GM12878 (cell line): ENCODE results near the gene NAV2. TPM values are rescaled to one million over a fixed set of nuclear protein-coding genes. Genes with fewer than 3 reads are reported as not detected.

ENCODE experiments used
- ATAC-seq: fragments of 200-7000 bp; cut with Tn5 transposase; 3 replicates; pipeline ENCODE4 v1.9.1; 2020; ENCODE audit warnings: mild to moderate bottlenecking, moderate library complexity
- BruUV-seq: library from RNA; stranded (reverse); fragments of 400-500 nt; replicated peaks from 2 replicates; lab custom pipeline; 2021; lab: Mats Ljungman, UMichigan
- CTCF ChIA-PET: fragments of 300-600 bp; sonication (Branson Sonifier 250); formaldehyde crosslinking; extraction: SDS; loops from one replicate; lab custom pipeline; 2021; ENCODE audit warnings: inconsistent platforms; lab: Yijun Ruan, JAX
- POLR2A ChIA-PET: fragments of 350-600 bp; formaldehyde crosslinking; extraction: SDS; loops from one replicate; lab custom pipeline; 2021; ENCODE audit warnings: inconsistent platforms; lab: Charles Lee
- RAD21 ChIA-PET: fragments of 300-600 bp; sonication (Branson Sonifier 250); formaldehyde crosslinking; loops from one replicate; lab custom pipeline; 2023; ENCODE audit warnings: antibody characterized with exemption; ENCODE audit not compliant: unreplicated experiment; lab: Charles Lee
- SMC1A ChIA-PET: fragments of 300-600 bp; sonication (Branson Sonifier 250); formaldehyde crosslinking; loops from one replicate; lab custom pipeline; 2023; ENCODE audit not compliant: unreplicated experiment, uncharacterized antibody; lab: Charles Lee
- DNase-seq: peaks from one replicate; pipeline ENCODE4 v3.0.0-alpha.2; 2011; ENCODE audit warnings: low read depth, low spot score
- FAIRE-seq: peaks from 3 replicates; lab custom pipeline; 2011; peaks lifted over from hg19 to GRCh38; lab: Jason Lieb, UNC
- H2AFZ ChIP-seq: 2 replicates; pipeline ENCODE4 v1.6.0; 2011; ENCODE audit warnings: low read depth, low read length, control low read depth; ENCODE audit not compliant: control insufficient read depth
- H3K27ac ChIP-seq: 2 replicates; pipeline ENCODE4 v1.5.1; 2011; ENCODE audit warnings: control low read depth; ENCODE audit not compliant: control insufficient read depth, insufficient read depth
- H3K27me3 ChIP-seq, 2 experiments: replicated peaks in 1 of 2; 2 replicates each; pipeline versions ENCODE4 v1.6.0 to v1.6.1; 2011; ENCODE audit warnings: low read length in 1 of 2; ENCODE audit not compliant: control insufficient read depth in 2 of 2, insufficient read depth in 2 of 2
- H3K36me3 ChIP-seq, 2 experiments: 2 replicates each; pipeline ENCODE4 v1.5.1; 2011; ENCODE audit warnings: low read length in 1 of 2; ENCODE audit not compliant: control insufficient read depth in 2 of 2, insufficient read depth in 2 of 2
- H3K4me1 ChIP-seq: 2 replicates; pipeline ENCODE4 v1.6.1; 2011; ENCODE audit warnings: mild to moderate bottlenecking, low read length, moderate library complexity, mixed read lengths; ENCODE audit not compliant: control insufficient read depth, insufficient read depth
- H3K4me2 ChIP-seq: 2 replicates; pipeline ENCODE4 v1.6.0; 2011; ENCODE audit warnings: control low read depth; ENCODE audit not compliant: control insufficient read depth, insufficient read depth
- H3K4me3 ChIP-seq: fragments of 200-600 bp; sonication (generic); 2 replicates; pipeline ENCODE4 v1.5.1; 2016
- H3K79me2 ChIP-seq: 2 replicates; pipeline ENCODE4 v1.6.0; 2011; ENCODE audit warnings: low read length; ENCODE audit not compliant: control insufficient read depth, insufficient read depth
- H3K9ac ChIP-seq: 2 replicates; pipeline ENCODE4 v1.8.0; 2011; ENCODE audit warnings: low read length, control low read depth, mixed read lengths; ENCODE audit not compliant: control insufficient read depth, insufficient read depth
- H3K9me3 ChIP-seq: replicated peaks from 3 replicates; pipeline ENCODE4 v1.5.1; 2011; ENCODE audit warnings: mild to moderate bottlenecking, low read length; ENCODE audit not compliant: control insufficient read depth, insufficient read depth
- H4K20me1 ChIP-seq: 2 replicates; pipeline ENCODE4 v1.6.0; 2011; ENCODE audit not compliant: control insufficient read depth, insufficient read depth
- EZH2 ChIP-seq: IDR thresholded peaks from 2 replicates; pipeline ENCODE4 v1.6.1; 2012; ENCODE audit warnings: low read depth, mild to moderate bottlenecking, control low read depth, inconsistent platforms, low read length, borderline replicate concordance; ENCODE audit not compliant: control insufficient read depth
- HCFC1 ChIP-seq: fragments of 150-350 bp; IDR thresholded peaks from 2 replicates; pipeline ENCODE4 v1.6.1; 2014; ENCODE audit warnings: low read length
- IKZF2 ChIP-seq, 2 experiments: fragments of 450-650 bp; IDR thresholded peaks; 2 replicates each; pipeline ENCODE4 v1.6.1; 2017; ENCODE audit warnings: mild to moderate bottlenecking in 2 of 2, moderate library complexity in 2 of 2
- WGBS: methylation state at CpG from one replicate; pipeline ENCODE4 v1.1.6; 2016; ENCODE audit warnings: low lambda C conversion rate; ENCODE audit not compliant: insufficient replicate concordance, insufficient coverage; ENCODE audit errors: missing lambda C conversion rate; 5-methylcytosine and 5-hydroxymethylcytosine counted together
- in situ Hi-C: fragments of 300-500 bp; cut with MboI; formaldehyde crosslinking; loops from 9 replicates; pipeline ENCODE4 v1.14.3; 2018; ENCODE audit warnings: mixed read lengths
- intact Hi-C: fragments of 100-400 bp; cut with micrococcal nuclease; formaldehyde crosslinking; loops from one replicate; pipeline ENCODE4 v1.14.2; 2022; ENCODE audit not compliant: unreplicated experiment
- microRNA-seq: library from miRNA; unstranded; fragments of <30 nt; microRNA quantifications from one replicate; pipeline ENCODE4, GENCODE V29; 2018
- polyA plus RNA-seq, 11 experiments: library from polyadenylated mRNA; depleted of rRNA in 4 of 11; unstranded in 6 of 11; stranded (reverse) in 5 of 11; fragments of >200 nt; fragmentation: Nextera tagmentation in 4 of 11; fragmentation: Illumina TruSeq in 1 of 11; extraction: Ambion mirVana in 4 of 11; extraction: Trizol in 1 of 11; gene quantifications; 1 replicate in 1 of 11; 2 replicates in 10 of 11; pipeline versions ENCODE4 v1.2.1 to v1.2.3, GENCODE V29; 2011 to 2016; ENCODE audit warnings: inconsistent platforms in 2 of 11, missing spikeins in 2 of 11, low read depth in 1 of 11
- small RNA-seq: library from RNA; depleted of rRNA; stranded (forward); fragments of <200 nt; gene quantifications from one replicate; pipeline ENCODE3, GENCODE V24; 2014
- total RNA-seq, 4 experiments: library from RNA; depleted of rRNA in 3 of 4; stranded (reverse); fragments of >200 nt in 3 of 4; fragmentation: Illumina TruSeq in 1 of 4; extraction: Trizol in 1 of 4; gene quantifications; 2 replicates each; pipeline versions ENCODE4 v1.2.1 to v1.2.3, GENCODE V29; 2013 to 2021
- TF ChIP-seq, protein P1 (sequence below), 3 experiments: IDR thresholded peaks in 2 of 3; conservative IDR thresholded peaks in 1 of 3; 2 replicates each; pipeline ENCODE4 v1.5.1; 2011; ENCODE audit warnings: low read depth in 3 of 3, low read length in 3 of 3, mild to moderate bottlenecking in 3 of 3, control low read depth in 2 of 3, moderate library complexity in 2 of 3, inconsistent platforms in 1 of 3, mixed read lengths in 1 of 3; ENCODE audit not compliant: control insufficient read depth in 2 of 3, insufficient read depth in 1 of 3; ENCODE audit errors: extremely low read depth in 1 of 3

NAV2 gene
- total and polyA plus RNA-seq, 10 of the 15 experiments (the other 5 are each of a cell fraction or from before 2014, with no cell fraction given) = 0.35 to 6.1 (median 1.1) TPM

DNA sequence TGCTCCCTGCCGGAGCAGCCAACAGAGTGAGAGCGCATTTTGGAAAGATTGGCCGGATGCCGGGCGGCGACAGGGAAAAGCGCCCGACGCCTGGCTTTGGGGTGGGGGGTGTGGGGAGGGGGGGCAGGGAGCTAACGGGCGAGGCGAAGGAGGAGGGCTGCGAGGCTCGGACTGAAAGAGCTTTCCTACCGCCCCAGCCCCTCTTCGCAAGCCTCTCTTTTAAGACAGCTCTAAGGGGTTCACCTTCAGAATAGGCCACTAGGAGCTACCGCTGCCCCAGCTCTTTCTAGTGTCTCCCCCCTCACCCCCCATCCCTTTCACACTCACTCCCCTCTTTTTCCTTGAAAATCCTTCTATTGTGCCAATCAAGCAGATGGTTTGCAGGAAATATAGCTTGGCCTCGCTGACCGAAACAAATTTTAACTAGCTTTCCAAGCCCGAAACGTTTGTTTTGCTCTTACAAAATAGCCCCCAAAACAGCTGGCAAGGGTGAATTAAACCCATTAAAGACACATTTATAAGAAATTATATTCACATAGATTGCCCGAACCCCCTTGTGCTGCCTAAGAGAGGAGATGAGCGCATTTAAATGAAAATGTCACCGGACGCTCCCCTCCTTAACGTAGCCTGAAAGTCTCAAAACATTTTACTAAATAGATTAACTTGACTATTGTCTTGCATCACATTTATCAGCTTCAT is 451.3 kb downstream of the NAV2 start:
- RAD21 ChIA-PET = interaction anchor here (0.5 kb wide), 1 partner anchor 26 kb away, joined by 3 read pairs; no protein-coding TSS in a partner anchor

More for the DNA sequence above, 451.3 kb downstream of the NAV2 start:
- POLR2A ChIA-PET = no interaction called here
- no peaks in the 10 kb centered on the region; the same call in 2 of the 3 replicates for H3K9me3 ChIP-seq
- H3K36me3 ChIP-seq = no peaks in the 10 kb centered on the region
- BruUV-seq = no TSS peak
- H2AFZ ChIP-seq = no peak overlapping the region
- H3K4me1 ChIP-seq = no peaks in the 10 kb centered on the region
- no peak for DNase-seq
- no peak for ATAC-seq
- CTCF ChIA-PET = interaction anchor here (0.7 to 1.4 kb wide), 3 partner anchors 31 to 36 kb away, joined by 3 to 6 read pairs (median 3); no protein-coding TSS in a partner anchor
- 0 out of 2 replicates have a peak, but pooled peaks have one; percentile 12 for TF ChIP-seq EZH2
- TF ChIP-seq IKZF2 (IDR thresholded peaks at IDR 0.05) = no peak
- TF ChIP-seq, protein P1, sequence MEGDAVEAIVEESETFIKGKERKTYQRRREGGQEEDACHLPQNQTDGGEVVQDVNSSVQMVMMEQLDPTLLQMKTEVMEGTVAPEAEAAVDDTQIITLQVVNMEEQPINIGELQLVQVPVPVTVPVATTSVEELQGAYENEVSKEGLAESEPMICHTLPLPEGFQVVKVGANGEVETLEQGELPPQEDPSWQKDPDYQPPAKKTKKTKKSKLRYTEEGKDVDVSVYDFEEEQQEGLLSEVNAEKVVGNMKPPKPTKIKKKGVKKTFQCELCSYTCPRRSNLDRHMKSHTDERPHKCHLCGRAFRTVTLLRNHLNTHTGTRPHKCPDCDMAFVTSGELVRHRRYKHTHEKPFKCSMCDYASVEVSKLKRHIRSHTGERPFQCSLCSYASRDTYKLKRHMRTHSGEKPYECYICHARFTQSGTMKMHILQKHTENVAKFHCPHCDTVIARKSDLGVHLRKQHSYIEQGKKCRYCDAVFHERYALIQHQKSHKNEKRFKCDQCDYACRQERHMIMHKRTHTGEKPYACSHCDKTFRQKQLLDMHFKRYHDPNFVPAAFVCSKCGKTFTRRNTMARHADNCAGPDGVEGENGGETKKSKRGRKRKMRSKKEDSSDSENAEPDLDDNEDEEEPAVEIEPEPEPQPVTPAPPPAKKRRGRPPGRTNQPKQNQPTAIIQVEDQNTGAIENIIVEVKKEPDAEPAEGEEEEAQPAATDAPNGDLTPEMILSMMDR (IDR thresholded peaks at IDR 0.05 in 2 of 3, conservative IDR thresholded peaks at IDR 0.05 in 1 of 3; ENCODE audit: control insufficient read depth in 2 of 3, extremely low read depth in 1 of 3, insufficient read depth in 1 of 3, low read depth in 3 of 3, low read length in 3 of 3) = no peak
- no peak for TF ChIP-seq HCFC1
- no peak overlapping the region for H3K9ac ChIP-seq
- no peaks in the 10 kb centered on the region for H4K20me1 ChIP-seq
- in situ Hi-C loops (no loop called here), intact Hi-C loops (no loop called here)
- no peak for FAIRE-seq
- WGBS = 27% methylated on average over 19 of the region's 26 CpGs
- SMC1A ChIA-PET = interaction anchor here (0.6 kb wide), 1 partner anchor 194 kb away, joined by 3 read pairs; no protein-coding TSS in a partner anchor
- H3K4me2 ChIP-seq = no peak overlapping the region
- H3K27me3 ChIP-seq = peaks cover 13 to 15% of the 10 kb centered on the region in 2 experiments; a peak in 3 of 4 replicates
- H3K79me2 ChIP-seq = no peaks in the 10 kb centered on the region
- no peak overlapping the region for H3K4me3 ChIP-seq
- no peak overlapping the region for H3K27ac ChIP-seq

Small RNA genes lying within 50 kb of the gene (microRNA-seq; reads per million reads assigned to microRNA genes)
- not detected for gene MIR4694

Small RNA genes lying within 50 kb of the gene (small RNA-seq; reads per million reads assigned to genes)
- not detected for gene MIR4694
